ENCODE measurements around the gene ZNF511. TPM values are rescaled to one million over a fixed set of nuclear protein-coding genes. Genes with fewer than 3 reads are reported as not detected.
"Not testable (repeated sequence)": the region's sequence is repeated elsewhere in the genome, so short reads cannot be mapped to it uniquely, and the experiment has no call there.

The ZNF511 gene
- polyA plus RNA-seq, 1 experiment, result 32.9 TPM

DNA sequence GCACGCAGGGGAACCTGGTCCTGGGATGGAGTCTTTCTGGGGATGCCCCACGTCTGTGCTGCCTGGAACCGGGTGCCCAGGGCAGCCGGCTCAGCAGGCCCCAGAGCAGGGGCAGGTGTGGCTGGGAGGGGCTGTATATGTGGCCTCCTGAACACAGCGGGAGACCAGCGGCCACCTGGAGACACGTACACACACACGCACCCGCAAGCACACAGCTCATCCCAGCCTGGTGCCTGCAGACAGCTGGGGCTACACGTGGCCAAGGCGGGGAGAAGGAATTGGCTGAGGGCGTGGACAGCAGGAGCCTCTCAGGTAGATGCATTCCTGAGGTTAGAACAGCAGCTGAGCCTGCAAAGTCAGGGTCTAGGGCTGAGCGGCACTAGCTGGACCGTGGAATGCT lies 46.0 kb upstream of the ZNF511 start:
- H3K36me3 ChIP-seq (ENCODE audit: control insufficient read depth, insufficient read depth, low read length), result no peaks in the 10 kb centered on the region
- ChIA-PET CTCF (no interaction called here), POLR2A (no interaction called here)
- TF ChIP-seq, protein P1, sequence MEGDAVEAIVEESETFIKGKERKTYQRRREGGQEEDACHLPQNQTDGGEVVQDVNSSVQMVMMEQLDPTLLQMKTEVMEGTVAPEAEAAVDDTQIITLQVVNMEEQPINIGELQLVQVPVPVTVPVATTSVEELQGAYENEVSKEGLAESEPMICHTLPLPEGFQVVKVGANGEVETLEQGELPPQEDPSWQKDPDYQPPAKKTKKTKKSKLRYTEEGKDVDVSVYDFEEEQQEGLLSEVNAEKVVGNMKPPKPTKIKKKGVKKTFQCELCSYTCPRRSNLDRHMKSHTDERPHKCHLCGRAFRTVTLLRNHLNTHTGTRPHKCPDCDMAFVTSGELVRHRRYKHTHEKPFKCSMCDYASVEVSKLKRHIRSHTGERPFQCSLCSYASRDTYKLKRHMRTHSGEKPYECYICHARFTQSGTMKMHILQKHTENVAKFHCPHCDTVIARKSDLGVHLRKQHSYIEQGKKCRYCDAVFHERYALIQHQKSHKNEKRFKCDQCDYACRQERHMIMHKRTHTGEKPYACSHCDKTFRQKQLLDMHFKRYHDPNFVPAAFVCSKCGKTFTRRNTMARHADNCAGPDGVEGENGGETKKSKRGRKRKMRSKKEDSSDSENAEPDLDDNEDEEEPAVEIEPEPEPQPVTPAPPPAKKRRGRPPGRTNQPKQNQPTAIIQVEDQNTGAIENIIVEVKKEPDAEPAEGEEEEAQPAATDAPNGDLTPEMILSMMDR (IDR thresholded peaks at IDR 0.05; ENCODE audit: insufficient read depth, low read depth, low read length), result no peak
- no peak overlapping the region for H3K4me3 ChIP-seq (ENCODE audit: low read depth, low read length)
- H3K27me3 ChIP-seq (ENCODE audit: control insufficient read depth, insufficient read depth, low read length), result no peaks in the 10 kb centered on the region
- DNase-seq (ENCODE audit: low read depth), result no peak

DNA sequence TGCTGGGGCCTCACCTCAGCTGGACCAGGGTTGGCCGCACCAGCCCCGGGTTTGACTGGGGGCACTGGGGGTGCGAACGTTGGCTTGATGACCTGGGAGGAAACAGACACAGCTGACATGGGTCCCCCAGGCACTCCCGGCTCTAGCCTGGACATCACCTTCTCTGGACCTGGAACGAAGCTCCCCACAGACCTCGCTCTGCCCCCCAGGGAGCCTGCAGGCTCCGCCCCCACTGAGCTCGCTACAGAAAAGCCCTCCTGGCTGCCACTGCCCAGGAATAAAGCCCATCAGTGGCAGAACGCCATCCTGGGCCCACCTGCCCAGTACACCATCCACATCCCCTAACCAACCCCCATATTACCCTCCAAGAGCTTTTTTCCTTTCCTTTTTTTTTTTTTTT lies 45.0 kb upstream of the ZNF511 start:
- no peaks in the 10 kb centered on the region for H3K36me3 ChIP-seq (ENCODE audit: control insufficient read depth, insufficient read depth, low read length)
- ChIA-PET CTCF (no interaction called here), POLR2A (no interaction called here)
- no peak overlapping the region for H3K4me3 ChIP-seq (ENCODE audit: low read depth, low read length)
- TF ChIP-seq, protein P1 (IDR thresholded peaks at IDR 0.05; ENCODE audit: insufficient read depth, low read depth, low read length), result no peak
- H3K27me3 ChIP-seq (ENCODE audit: control insufficient read depth, insufficient read depth, low read length), result no peaks in the 10 kb centered on the region
- DNase-seq (ENCODE audit: low read depth), result no peak

DNA sequence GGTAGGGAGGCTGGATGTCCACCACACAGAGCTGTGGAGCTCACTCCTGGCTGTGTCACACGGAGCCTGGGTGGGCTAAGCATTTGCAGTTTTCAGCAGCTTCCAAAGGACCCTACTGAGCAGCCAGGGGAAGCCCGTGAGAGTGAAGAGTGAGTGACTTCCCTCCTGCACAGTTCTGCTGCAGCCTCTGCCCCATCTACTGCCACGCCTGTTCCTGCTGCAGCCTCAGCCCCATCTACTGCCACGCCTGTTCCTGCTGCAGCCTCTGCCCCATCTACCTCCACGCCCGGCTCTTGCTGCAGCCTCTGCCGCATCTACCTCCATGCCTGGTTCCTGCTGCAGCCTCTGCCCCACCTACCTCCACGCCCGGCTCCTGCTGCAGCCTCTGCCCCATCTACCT lies 44.3 kb upstream of the ZNF511 start:
- TF ChIP-seq, protein P1 (IDR thresholded peaks at IDR 0.05; ENCODE audit: insufficient read depth, low read depth, low read length), result no peak
- Histone ChIP-seq H3K36me3 (ENCODE audit: control insufficient read depth, insufficient read depth, low read length) (no peaks in the 10 kb centered on the region), H3K4me3 (ENCODE audit: low read depth, low read length) (no peak overlapping the region), H3K27me3 (ENCODE audit: control insufficient read depth, insufficient read depth, low read length) (no peaks in the 10 kb centered on the region)
- no peak for DNase-seq (ENCODE audit: low read depth)
- CTCF ChIA-PET, result no interaction called here
- POLR2A ChIA-PET, result no interaction called here

DNA sequence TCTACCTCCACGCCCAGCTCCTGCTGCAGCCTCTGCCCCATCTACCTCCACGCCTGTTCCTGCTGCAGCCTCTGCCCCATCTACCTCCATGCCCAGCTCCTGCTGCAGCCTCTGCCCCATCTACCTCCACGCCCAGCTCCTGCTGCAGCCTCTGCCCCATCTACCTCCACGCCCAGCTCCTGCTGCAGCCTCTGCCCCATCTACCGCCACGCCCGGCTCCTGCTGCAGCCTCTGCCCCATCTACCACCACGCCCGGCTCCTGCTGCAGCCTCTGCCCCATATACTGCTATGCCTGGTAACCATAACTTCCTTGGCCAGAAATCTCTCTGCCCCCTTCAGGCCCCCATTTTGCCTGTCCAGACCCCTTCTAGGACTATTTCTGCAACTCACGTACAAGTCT lies 43.7 kb upstream of the ZNF511 start:
- H3K36me3 ChIP-seq (ENCODE audit: control insufficient read depth, insufficient read depth, low read length); POLR2A ChIA-PET; DNase-seq (ENCODE audit: low read depth); CTCF ChIA-PET; H3K4me3 ChIP-seq (ENCODE audit: low read depth, low read length); H3K27me3 ChIP-seq (ENCODE audit: control insufficient read depth, insufficient read depth, low read length): not testable (repeated sequence)

DNA sequence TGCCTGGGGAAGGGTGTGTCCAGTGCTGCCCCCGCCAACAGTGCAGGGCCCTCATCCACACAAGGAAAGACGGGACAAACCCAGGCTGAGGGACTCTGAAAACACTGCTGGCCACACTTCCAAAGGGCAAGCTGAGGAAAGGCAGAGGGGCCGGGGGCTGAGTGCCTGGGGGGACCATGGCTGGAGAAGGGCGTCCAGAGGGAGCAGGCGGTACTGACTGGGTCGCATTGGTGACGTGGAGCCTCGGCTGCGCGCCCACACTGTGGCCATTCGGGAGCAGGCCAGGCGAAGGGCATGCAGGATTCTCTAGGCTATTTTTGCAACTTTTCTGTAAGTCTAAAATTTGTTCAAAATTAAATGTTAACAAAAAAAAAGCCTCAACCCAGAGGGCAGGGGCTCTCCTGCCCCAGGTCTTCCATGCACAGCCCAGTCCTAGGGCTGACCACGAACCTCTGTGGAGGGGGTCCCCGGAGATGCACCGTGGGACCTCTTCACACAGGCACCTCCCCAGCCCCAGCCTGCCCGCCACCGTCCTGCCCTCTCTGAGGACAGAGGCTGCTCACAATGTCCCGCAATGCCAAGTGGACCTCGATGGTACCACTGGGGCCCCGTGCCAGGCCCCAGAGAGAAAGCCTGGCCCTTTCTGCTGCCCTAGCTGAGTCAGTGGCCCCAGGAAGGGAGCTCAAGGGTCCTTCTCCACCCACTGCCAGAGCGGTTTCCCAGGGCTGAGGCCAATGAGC lies 42.5 kb upstream of the ZNF511 start:
- Histone ChIP-seq H3K4me3 (ENCODE audit: low read depth, low read length) (no peak overlapping the region), H3K27me3 (ENCODE audit: control insufficient read depth, insufficient read depth, low read length) (no peaks in the 10 kb centered on the region), H3K36me3 (ENCODE audit: control insufficient read depth, insufficient read depth, low read length) (no peaks in the 10 kb centered on the region; the same call in 1 of the 2 replicates)
- ChIA-PET CTCF (no interaction called here), POLR2A (no interaction called here)
- no peak for DNase-seq (ENCODE audit: low read depth)
- TF ChIP-seq, protein P1 (IDR thresholded peaks at IDR 0.05; ENCODE audit: insufficient read depth, low read depth, low read length), result no peak

DNA sequence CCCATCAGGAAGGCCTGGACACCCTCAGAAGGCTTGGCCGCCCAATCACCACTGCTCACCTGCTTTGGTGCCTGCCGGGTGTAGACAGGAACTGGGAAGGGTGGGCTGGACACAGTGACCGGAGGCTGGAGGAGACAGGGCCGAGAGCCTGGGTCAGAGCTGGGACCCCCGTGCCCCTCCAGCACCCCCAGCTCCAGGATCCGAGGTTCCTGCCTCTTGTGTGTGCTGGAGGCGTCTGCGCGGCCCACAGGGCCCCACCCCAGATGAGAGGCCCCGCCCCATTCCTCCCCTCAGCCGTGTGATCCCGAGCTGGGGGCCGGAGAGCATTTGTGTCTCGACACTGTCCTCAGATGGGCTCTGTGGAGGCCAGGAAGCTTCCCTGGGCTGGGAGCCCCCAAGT lies 41.4 kb upstream of the ZNF511 start:
- Histone ChIP-seq H3K27me3 (ENCODE audit: control insufficient read depth, insufficient read depth, low read length) (no peaks in the 10 kb centered on the region), H3K4me3 (ENCODE audit: low read depth, low read length) (no peak overlapping the region), H3K36me3 (ENCODE audit: control insufficient read depth, insufficient read depth, low read length) (no peaks in the 10 kb centered on the region; the same call in 1 of the 2 replicates)
- ChIA-PET CTCF (no interaction called here), POLR2A (no interaction called here)
- DNase-seq (ENCODE audit: low read depth), result no peak
- TF ChIP-seq, protein P1 (IDR thresholded peaks at IDR 0.05; ENCODE audit: insufficient read depth, low read depth, low read length), result no peak

Measured in BJ (cell line).